A549 (cell line): ENCODE data around the gene DCAF11. TPM values are rescaled to one million over a fixed set of nuclear protein-coding genes. Genes with fewer than 3 reads are reported as not detected.

Experiments used
- ATOH8 ChIP-seq: fragments of 250-450 bp; sonication (Bioruptor Pico); IDR thresholded peaks from 2 replicates; pipeline ENCODE4 v1.5.0; 2020; ENCODE audit warnings: low read depth, mild to moderate bottlenecking, moderate library complexity
- polyA plus RNA-seq, 4 experiments: library from polyadenylated mRNA; depleted of rRNA in 3 of 4; stranded (reverse); fragments of >200 nt; fragmentation: RNase III in 1 of 4; extraction: RNeasy Plus Mini Kit Qiagen cat#74134 plus additional on column Dnase treatment in 1 of 4; gene quantifications; 2 replicates in 3 of 4; 3 replicates in 1 of 4; pipeline ENCODE4 v1.2.3, GENCODE V29; 2011 to 2017
- small RNA-seq, 6 experiments: library from RNA; depleted of rRNA; stranded (forward); fragments of <200 nt; gene quantifications; one replicate each; pipeline ENCODE3, GENCODE V24; 2012

Gene DCAF11
- polyA plus RNA-seq, 2 of the 4 experiments (the other 2 are of a cell fraction): 27.9 to 30.7 TPM

- TF ChIP-seq ATOH8: no peak
Measured at GRCh38 chr14:24172871-24173281, 58.3 kb downstream of the DCAF11 start (continued).

Small RNA genes lying within 50 kb of the gene (small RNA-seq; reads per million reads assigned to genes)
- gene IRF9 (0 to 0.08 (median 0) reads per million in 6 experiments), gene RNA5SP383 (0 to 2.4 (median 1.2) reads per million in 6 experiments)

Other genes starting within 250 kb of the DCAF11 start
- gene DHRS4, start 161.0 kb upstream of the DCAF11 start, polyA plus RNA-seq (2011; rRNA removed): 26.5 and 28.5 TPM in 2 replicates
- gene DHRS4, start 161.0 kb upstream of the DCAF11 start, polyA plus RNA-seq (2017; fragmentation: RNase III; extraction: RNeasy Plus Mini Kit Qiagen cat#74134 plus additional on column Dnase treatment): 60.9 to 64.8 TPM (median 62.7 TPM) in 3 replicates
- 18.8 and 23.4 TPM in 2 replicates for gene DHRS4L2, start 125.8 kb upstream of the DCAF11 start, polyA plus RNA-seq (2011; rRNA removed)
- 25.6 to 28.1 TPM (median 27.0 TPM) in 3 replicates for gene DHRS4L2, start 125.8 kb upstream of the DCAF11 start, polyA plus RNA-seq (2017; fragmentation: RNase III; extraction: RNeasy Plus Mini Kit Qiagen cat#74134 plus additional on column Dnase treatment)
- gene CARMIL3, start 62.8 kb upstream of the DCAF11 start, polyA plus RNA-seq (2011; rRNA removed): 0.45 and 0.79 TPM in 2 replicates
- gene CARMIL3, start 62.8 kb upstream of the DCAF11 start, polyA plus RNA-seq (2017; fragmentation: RNase III; extraction: RNeasy Plus Mini Kit Qiagen cat#74134 plus additional on column Dnase treatment): 0.60 to 0.98 TPM (median 0.94 TPM) in 3 replicates
- not detected in 2 replicates for gene CPNE6, start 43.2 kb upstream of the DCAF11 start, polyA plus RNA-seq (2011; rRNA removed)
- gene CPNE6, start 43.2 kb upstream of the DCAF11 start, polyA plus RNA-seq (2017; fragmentation: RNase III; extraction: RNeasy Plus Mini Kit Qiagen cat#74134 plus additional on column Dnase treatment): not detected in 3 replicates
- 52.1 and 60.2 TPM in 2 replicates for gene PCK2, start 20.5 kb upstream of the DCAF11 start, polyA plus RNA-seq (2011; rRNA removed)
- 16.9 to 20.7 TPM (median 18.8 TPM) in 3 replicates for gene PCK2, start 20.5 kb upstream of the DCAF11 start, polyA plus RNA-seq (2017; fragmentation: RNase III; extraction: RNeasy Plus Mini Kit Qiagen cat#74134 plus additional on column Dnase treatment)
- gene NRL, start 172 bp downstream of the DCAF11 start, polyA plus RNA-seq (2011; rRNA removed): 0.86 and 0.97 TPM in 2 replicates
- gene NRL, start 172 bp downstream of the DCAF11 start, polyA plus RNA-seq (2017; fragmentation: RNase III; extraction: RNeasy Plus Mini Kit Qiagen cat#74134 plus additional on column Dnase treatment): 0.84 to 0.93 TPM (median 0.88 TPM) in 3 replicates
- gene FITM1, start 15.9 kb downstream of the DCAF11 start, polyA plus RNA-seq (2011; rRNA removed): 0.06 TPM in 1 of 2 replicates, not detected in the other
- 0.36 TPM in 1 of 3 replicates, not detected in the others for gene FITM1, start 15.9 kb downstream of the DCAF11 start, polyA plus RNA-seq (2017; fragmentation: RNase III; extraction: RNeasy Plus Mini Kit Qiagen cat#74134 plus additional on column Dnase treatment)
- 77.3 and 83.6 TPM in 2 replicates for gene PSME1, start 21.4 kb downstream of the DCAF11 start, polyA plus RNA-seq (2011; rRNA removed)
- gene PSME1, start 21.4 kb downstream of the DCAF11 start, polyA plus RNA-seq (2017; fragmentation: RNase III; extraction: RNeasy Plus Mini Kit Qiagen cat#74134 plus additional on column Dnase treatment): 124 to 139 TPM (median 134 TPM) in 3 replicates
- 20.7 and 21.5 TPM in 2 replicates for gene EMC9, start 26.8 kb downstream of the DCAF11 start, polyA plus RNA-seq (2011; rRNA removed)
- gene EMC9, start 26.8 kb downstream of the DCAF11 start, polyA plus RNA-seq (2017; fragmentation: RNase III; extraction: RNeasy Plus Mini Kit Qiagen cat#74134 plus additional on column Dnase treatment): 46.5 to 51.7 TPM (median 48.5 TPM) in 3 replicates
- 137 and 168 TPM in 2 replicates for gene PSME2, start 31.8 kb downstream of the DCAF11 start, polyA plus RNA-seq (2011; rRNA removed)
- 144 to 193 TPM (median 161 TPM) in 3 replicates for gene PSME2, start 31.8 kb downstream of the DCAF11 start, polyA plus RNA-seq (2017; fragmentation: RNase III; extraction: RNeasy Plus Mini Kit Qiagen cat#74134 plus additional on column Dnase treatment)
- 5.7 and 19.1 TPM in 2 replicates for gene RNF31, start 32.7 kb downstream of the DCAF11 start, polyA plus RNA-seq (2011; rRNA removed)
- 20.2 to 25.3 TPM (median 20.8 TPM) in 3 replicates for gene RNF31, start 32.7 kb downstream of the DCAF11 start, polyA plus RNA-seq (2017; fragmentation: RNase III; extraction: RNeasy Plus Mini Kit Qiagen cat#74134 plus additional on column Dnase treatment)
- gene IRF9, start 46.5 kb downstream of the DCAF11 start, polyA plus RNA-seq (2011; rRNA removed): 23.1 and 30.2 TPM in 2 replicates
- gene IRF9, start 46.5 kb downstream of the DCAF11 start, polyA plus RNA-seq (2017; fragmentation: RNase III; extraction: RNeasy Plus Mini Kit Qiagen cat#74134 plus additional on column Dnase treatment): 14.4 to 24.2 TPM (median 19.0 TPM) in 3 replicates
- gene REC8, start 57.3 kb downstream of the DCAF11 start, polyA plus RNA-seq (2011; rRNA removed): 1.9 and 2.8 TPM in 2 replicates
- gene REC8, start 57.3 kb downstream of the DCAF11 start, polyA plus RNA-seq (2017; fragmentation: RNase III; extraction: RNeasy Plus Mini Kit Qiagen cat#74134 plus additional on column Dnase treatment): 4.2 to 5.1 TPM (median 4.4 TPM) in 3 replicates
- 37.1 and 45.3 TPM in 2 replicates for gene IPO4, start 74.0 kb downstream of the DCAF11 start, polyA plus RNA-seq (2011; rRNA removed)
- gene IPO4, start 74.0 kb downstream of the DCAF11 start, polyA plus RNA-seq (2017; fragmentation: RNase III; extraction: RNeasy Plus Mini Kit Qiagen cat#74134 plus additional on column Dnase treatment): 86.1 to 95.8 TPM (median 91.7 TPM) in 3 replicates
- 48.0 and 74.9 TPM in 2 replicates for gene TM9SF1, start 80.7 kb downstream of the DCAF11 start, polyA plus RNA-seq (2011; rRNA removed)
- gene TM9SF1, start 80.7 kb downstream of the DCAF11 start, polyA plus RNA-seq (2017; fragmentation: RNase III; extraction: RNeasy Plus Mini Kit Qiagen cat#74134 plus additional on column Dnase treatment): 51.5 to 62.2 TPM (median 60.1 TPM) in 3 replicates
- 0.09 TPM in 1 of 2 replicates, not detected in the other for gene TSSK4, start 90.9 kb downstream of the DCAF11 start, polyA plus RNA-seq (2011; rRNA removed)
- 0.13 TPM in 1 of 3 replicates, not detected in the others for gene TSSK4, start 90.9 kb downstream of the DCAF11 start, polyA plus RNA-seq (2017; fragmentation: RNase III; extraction: RNeasy Plus Mini Kit Qiagen cat#74134 plus additional on column Dnase treatment)
- gene CHMP4A, start 98.7 kb downstream of the DCAF11 start, polyA plus RNA-seq (2011; rRNA removed): 74.9 and 102 TPM in 2 replicates
- gene CHMP4A, start 98.7 kb downstream of the DCAF11 start, polyA plus RNA-seq (2017; fragmentation: RNase III; extraction: RNeasy Plus Mini Kit Qiagen cat#74134 plus additional on column Dnase treatment): 112 to 124 TPM (median 117 TPM) in 3 replicates
- 31.8 and 38.6 TPM in 2 replicates for gene MDP1, start 101.3 kb downstream of the DCAF11 start, polyA plus RNA-seq (2011; rRNA removed)
- gene MDP1, start 101.3 kb downstream of the DCAF11 start, polyA plus RNA-seq (2017; fragmentation: RNase III; extraction: RNeasy Plus Mini Kit Qiagen cat#74134 plus additional on column Dnase treatment): 21.0 to 21.6 TPM (median 21.4 TPM) in 3 replicates
- gene NEDD8, start 117.6 kb downstream of the DCAF11 start, polyA plus RNA-seq (2011; rRNA removed): 381 and 433 TPM in 2 replicates
- gene NEDD8, start 117.6 kb downstream of the DCAF11 start, polyA plus RNA-seq (2017; fragmentation: RNase III; extraction: RNeasy Plus Mini Kit Qiagen cat#74134 plus additional on column Dnase treatment): 561 to 594 TPM (median 589 TPM) in 3 replicates
- 91.7 and 108 TPM in 2 replicates for gene GMPR2, start 118.2 kb downstream of the DCAF11 start, polyA plus RNA-seq (2011; rRNA removed)
- 64.8 to 71.2 TPM (median 70.0 TPM) in 3 replicates for gene GMPR2, start 118.2 kb downstream of the DCAF11 start, polyA plus RNA-seq (2017; fragmentation: RNase III; extraction: RNeasy Plus Mini Kit Qiagen cat#74134 plus additional on column Dnase treatment)
- 51.3 and 73.0 TPM in 2 replicates for gene TINF2, start 127.8 kb downstream of the DCAF11 start, polyA plus RNA-seq (2011; rRNA removed)
- gene TINF2, start 127.8 kb downstream of the DCAF11 start, polyA plus RNA-seq (2017; fragmentation: RNase III; extraction: RNeasy Plus Mini Kit Qiagen cat#74134 plus additional on column Dnase treatment): 33.1 to 44.5 TPM (median 38.5 TPM) in 3 replicates
- gene TGM1, start 148.4 kb downstream of the DCAF11 start, polyA plus RNA-seq (2011; rRNA removed): 0.61 and 1.7 TPM in 2 replicates
- gene TGM1, start 148.4 kb downstream of the DCAF11 start, polyA plus RNA-seq (2017; fragmentation: RNase III; extraction: RNeasy Plus Mini Kit Qiagen cat#74134 plus additional on column Dnase treatment): 1.3 to 1.8 TPM (median 1.4 TPM) in 3 replicates
- gene RABGGTA, start 156.8 kb downstream of the DCAF11 start, polyA plus RNA-seq (2011; rRNA removed): 18.6 and 22.4 TPM in 2 replicates
- 17.2 to 23.1 TPM (median 21.9 TPM) in 3 replicates for gene RABGGTA, start 156.8 kb downstream of the DCAF11 start, polyA plus RNA-seq (2017; fragmentation: RNase III; extraction: RNeasy Plus Mini Kit Qiagen cat#74134 plus additional on column Dnase treatment)
- 17.4 and 17.9 TPM in 2 replicates for gene DHRS1, start 185.0 kb downstream of the DCAF11 start, polyA plus RNA-seq (2011; rRNA removed)
- 13.8 to 15.2 TPM (median 15.1 TPM) in 3 replicates for gene DHRS1, start 185.0 kb downstream of the DCAF11 start, polyA plus RNA-seq (2017; fragmentation: RNase III; extraction: RNeasy Plus Mini Kit Qiagen cat#74134 plus additional on column Dnase treatment)
- gene NOP9, start 185.1 kb downstream of the DCAF11 start, polyA plus RNA-seq (2011; rRNA removed): 16.5 and 23.6 TPM in 2 replicates
- 23.0 to 24.5 TPM (median 24.2 TPM) in 3 replicates for gene NOP9, start 185.1 kb downstream of the DCAF11 start, polyA plus RNA-seq (2017; fragmentation: RNase III; extraction: RNeasy Plus Mini Kit Qiagen cat#74134 plus additional on column Dnase treatment)
- 0.31 and 0.32 TPM in 2 replicates for gene CIDEB, start 193.2 kb downstream of the DCAF11 start, polyA plus RNA-seq (2011; rRNA removed)
- gene CIDEB, start 193.2 kb downstream of the DCAF11 start, polyA plus RNA-seq (2017; fragmentation: RNase III; extraction: RNeasy Plus Mini Kit Qiagen cat#74134 plus additional on column Dnase treatment): 0.33 to 0.99 TPM (median 0.79 TPM) in 3 replicates
- gene LTB4R2, start 195.4 kb downstream of the DCAF11 start, polyA plus RNA-seq (2011; rRNA removed): 5.8 and 7.6 TPM in 2 replicates
- 8.4 to 9.9 TPM (median 8.6 TPM) in 3 replicates for gene LTB4R2, start 195.4 kb downstream of the DCAF11 start, polyA plus RNA-seq (2017; fragmentation: RNase III; extraction: RNeasy Plus Mini Kit Qiagen cat#74134 plus additional on column Dnase treatment)
- gene LTB4R, start 196.7 kb downstream of the DCAF11 start, polyA plus RNA-seq (2011; rRNA removed): 10.2 and 13.2 TPM in 2 replicates
- 8.3 to 9.4 TPM (median 8.3 TPM) in 3 replicates for gene LTB4R, start 196.7 kb downstream of the DCAF11 start, polyA plus RNA-seq (2017; fragmentation: RNase III; extraction: RNeasy Plus Mini Kit Qiagen cat#74134 plus additional on column Dnase treatment)
- not detected in 2 replicates for gene ADCY4, start 220.3 kb downstream of the DCAF11 start, polyA plus RNA-seq (2011; rRNA removed)
- not detected in 3 replicates for gene ADCY4, start 220.3 kb downstream of the DCAF11 start, polyA plus RNA-seq (2017; fragmentation: RNase III; extraction: RNeasy Plus Mini Kit Qiagen cat#74134 plus additional on column Dnase treatment)
- not detected in 2 replicates for gene RIPK3, start 225.2 kb downstream of the DCAF11 start, polyA plus RNA-seq (2011; rRNA removed)
- not detected in 3 replicates for gene RIPK3, start 225.2 kb downstream of the DCAF11 start, polyA plus RNA-seq (2017; fragmentation: RNase III; extraction: RNeasy Plus Mini Kit Qiagen cat#74134 plus additional on column Dnase treatment)